HCT116 (cell line): Measurements from ENCODE around the gene PIP4P1.

ENCODE experiments used
- EZH2 ChIP-seq: fragments of 200-600 bp; sonication (generic); IDR thresholded peaks from 2 replicates; pipeline ENCODE4 v1.6.1; 2017; ENCODE audit warnings: antibody characterized with exemption, mixed run types
- POLR2AphosphoS5 ChIP-seq: IDR thresholded peaks from 2 replicates; pipeline ENCODE4 v1.6.1; 2011; ENCODE audit warnings: mild to moderate bottlenecking, low read depth, low read length, moderate library complexity
- ZFX ChIP-seq: fragments of 450-650 bp; IDR thresholded peaks from 2 replicates; pipeline ENCODE4 v1.6.1; 2017
- TF ChIP-seq, protein P1 (sequence below), 3 experiments: fragments of 200-600 bp in 1 of 3; sonication (generic) in 1 of 3; IDR thresholded peaks in 2 of 3; conservative IDR thresholded peaks in 1 of 3; 2 replicates each; pipeline ENCODE4 v1.5.1; 2012 to 2017; ENCODE audit warnings: low read depth in 2 of 3, low read length in 2 of 3, antibody characterized with exemption in 1 of 3, borderline replicate concordance in 1 of 3, control low read depth in 1 of 3, mild to moderate bottlenecking in 1 of 3, mixed read lengths in 1 of 3, mixed run types in 1 of 3, moderate library complexity in 1 of 3; ENCODE audit not compliant: insufficient read depth in 1 of 3

DNA sequence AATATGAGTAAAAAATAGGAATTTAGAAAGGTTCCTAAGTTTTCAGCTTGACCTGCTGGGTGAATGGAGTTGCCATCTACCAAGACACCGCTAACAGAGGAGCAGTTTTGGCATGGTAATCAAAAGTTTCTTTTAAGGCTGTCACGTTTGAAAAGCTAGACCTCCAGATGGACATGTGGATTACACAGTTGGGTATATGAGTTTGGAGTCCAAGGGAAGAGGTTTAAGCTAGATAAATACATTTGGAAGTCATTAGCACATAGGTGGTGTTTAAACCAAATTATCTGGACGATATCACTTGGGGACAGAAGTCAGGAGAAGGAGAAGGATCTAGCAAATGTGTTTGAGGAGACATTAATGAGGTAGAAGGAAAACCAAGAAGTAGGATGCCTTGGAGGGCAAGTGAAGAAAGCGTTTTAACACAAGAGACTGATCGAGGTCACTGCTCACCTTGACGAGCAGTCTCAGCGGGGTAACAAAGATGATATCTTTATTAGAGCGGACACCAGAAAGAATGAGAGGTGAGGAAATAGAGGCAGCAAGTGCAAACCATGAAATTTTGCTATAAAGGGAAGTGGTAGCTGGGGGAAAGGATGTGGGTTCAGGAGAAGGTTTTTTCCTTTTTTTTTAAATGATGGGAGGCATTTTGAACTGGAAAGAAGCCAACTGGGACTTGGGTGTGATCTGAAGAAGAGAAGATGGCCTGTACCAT lies 25.6 kb upstream of the PIP4P1 start:
- TF ChIP-seq, protein P1, sequence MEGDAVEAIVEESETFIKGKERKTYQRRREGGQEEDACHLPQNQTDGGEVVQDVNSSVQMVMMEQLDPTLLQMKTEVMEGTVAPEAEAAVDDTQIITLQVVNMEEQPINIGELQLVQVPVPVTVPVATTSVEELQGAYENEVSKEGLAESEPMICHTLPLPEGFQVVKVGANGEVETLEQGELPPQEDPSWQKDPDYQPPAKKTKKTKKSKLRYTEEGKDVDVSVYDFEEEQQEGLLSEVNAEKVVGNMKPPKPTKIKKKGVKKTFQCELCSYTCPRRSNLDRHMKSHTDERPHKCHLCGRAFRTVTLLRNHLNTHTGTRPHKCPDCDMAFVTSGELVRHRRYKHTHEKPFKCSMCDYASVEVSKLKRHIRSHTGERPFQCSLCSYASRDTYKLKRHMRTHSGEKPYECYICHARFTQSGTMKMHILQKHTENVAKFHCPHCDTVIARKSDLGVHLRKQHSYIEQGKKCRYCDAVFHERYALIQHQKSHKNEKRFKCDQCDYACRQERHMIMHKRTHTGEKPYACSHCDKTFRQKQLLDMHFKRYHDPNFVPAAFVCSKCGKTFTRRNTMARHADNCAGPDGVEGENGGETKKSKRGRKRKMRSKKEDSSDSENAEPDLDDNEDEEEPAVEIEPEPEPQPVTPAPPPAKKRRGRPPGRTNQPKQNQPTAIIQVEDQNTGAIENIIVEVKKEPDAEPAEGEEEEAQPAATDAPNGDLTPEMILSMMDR (IDR thresholded peaks at IDR 0.05 in 2 of 3, conservative IDR thresholded peaks at IDR 0.05 in 1 of 3; ENCODE audit: borderline replicate concordance in 1 of 3, insufficient read depth in 1 of 3, low read depth in 2 of 3, low read length in 2 of 3): no peak
- TF ChIP-seq POLR2AphosphoS5 (no peak), EZH2 (no peak), ZFX (no peak)
